IMR-90 (cell line): ENCODE measurements around the gene UPK3A.

Experiments
- BHLHE40 ChIP-seq: fragments of 150-350 bp; IDR thresholded peaks from 2 replicates; pipeline ENCODE4 v1.6.1; 2016; ENCODE audit warnings: mild to moderate bottlenecking, low read depth, low read length
- CEBPB ChIP-seq: IDR thresholded peaks from 2 replicates; pipeline ENCODE4 v1.6.1; 2012; ENCODE audit warnings: low read depth, low read length, improper control_type of control experiment
- CTCF ChIP-seq: conservative IDR thresholded peaks from 2 replicates; pipeline ENCODE4 v1.5.1; 2012; ENCODE audit warnings: mild to moderate bottlenecking, low read depth, low read length, improper control_type of control experiment
- FOS ChIP-seq: fragments of 150-350 bp; IDR thresholded peaks from 2 replicates; pipeline ENCODE4 v1.6.1; 2016; ENCODE audit warnings: low read depth, low read length
- MAFK ChIP-seq: IDR thresholded peaks from 2 replicates; pipeline ENCODE4 v1.6.1; 2012; ENCODE audit warnings: low read depth, low read length, improper control_type of control experiment
- MAZ ChIP-seq: IDR thresholded peaks from 2 replicates; pipeline ENCODE4 v1.6.1; 2012; ENCODE audit warnings: low read depth, mild to moderate bottlenecking, low read length, improper control_type of control experiment, moderate library complexity, borderline replicate concordance
- MXI1 ChIP-seq: IDR thresholded peaks from 2 replicates; pipeline ENCODE4 v1.6.1; 2012; ENCODE audit warnings: low read depth, mild to moderate bottlenecking, low read length, moderate library complexity, borderline replicate concordance
- NFE2L2 ChIP-seq: fragments of 150-350 bp; IDR thresholded peaks from 2 replicates; pipeline ENCODE4 v1.6.1; 2016; ENCODE audit warnings: low read depth, mild to moderate bottlenecking, low read length
- POLR2A ChIP-seq: IDR thresholded peaks from 2 replicates; pipeline ENCODE4 v1.6.1; 2012; ENCODE audit warnings: mild to moderate bottlenecking, low read depth, low read length
- SMC3 ChIP-seq: fragments of 150-350 bp; IDR thresholded peaks from 2 replicates; pipeline ENCODE4 v1.6.1; 2016; ENCODE audit warnings: low read depth, mild to moderate bottlenecking, antibody characterized with exemption, low read length, moderate library complexity
- USF2 ChIP-seq: fragments of 150-350 bp; IDR thresholded peaks from 2 replicates; pipeline ENCODE4 v1.6.1; 2017; ENCODE audit warnings: mild to moderate bottlenecking, antibody characterized with exemption, low read length, low read depth

- TF ChIP-seq CTCF, result no peak
- TF ChIP-seq SMC3, result no peak
- TF ChIP-seq POLR2A, result no peak
- no peak for TF ChIP-seq USF2
- no peak for TF ChIP-seq NFE2L2
- TF ChIP-seq BHLHE40, result no peak
- TF ChIP-seq MAFK, result no peak
- TF ChIP-seq CEBPB, result no peak
- no peak for TF ChIP-seq MXI1
- no peak for TF ChIP-seq MAZ
- TF ChIP-seq FOS, result no peak
Measured at GRCh38 chr22:45303181-45303580, 18.4 kb downstream of the UPK3A start.
